GM19438 (cell line): ENCODE data around the gene BNIP1.

Source experiments
- ATAC-seq: cut with Tn5 transposase; IDR thresholded peaks from one replicate; pipeline ENCODE4 v1.9.1; 2021; ENCODE audit warnings: low read depth; ENCODE audit not compliant: unreplicated experiment

Gene BNIP1

DNA sequence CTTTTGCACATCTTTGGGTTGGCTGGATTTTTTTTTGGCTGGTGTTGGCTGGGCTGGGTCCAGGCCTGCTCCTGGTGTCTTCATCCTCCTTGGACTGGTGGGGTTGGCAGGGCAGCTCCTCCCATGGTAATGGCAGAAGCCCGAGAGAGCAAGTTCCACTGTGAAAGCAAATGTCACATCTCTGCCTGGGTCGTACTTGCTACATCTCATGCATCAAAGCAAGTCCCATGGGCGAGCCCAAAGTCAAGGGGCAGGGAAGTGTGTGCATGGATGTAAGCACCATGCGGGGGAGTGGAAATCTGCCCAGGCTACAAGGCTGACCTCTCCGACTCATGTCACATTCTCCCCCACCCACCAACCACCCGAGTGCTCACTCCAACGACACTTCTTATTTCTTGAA, 64.0 kb downstream of the BNIP1 start:
- ATAC-seq: no peak

DNA sequence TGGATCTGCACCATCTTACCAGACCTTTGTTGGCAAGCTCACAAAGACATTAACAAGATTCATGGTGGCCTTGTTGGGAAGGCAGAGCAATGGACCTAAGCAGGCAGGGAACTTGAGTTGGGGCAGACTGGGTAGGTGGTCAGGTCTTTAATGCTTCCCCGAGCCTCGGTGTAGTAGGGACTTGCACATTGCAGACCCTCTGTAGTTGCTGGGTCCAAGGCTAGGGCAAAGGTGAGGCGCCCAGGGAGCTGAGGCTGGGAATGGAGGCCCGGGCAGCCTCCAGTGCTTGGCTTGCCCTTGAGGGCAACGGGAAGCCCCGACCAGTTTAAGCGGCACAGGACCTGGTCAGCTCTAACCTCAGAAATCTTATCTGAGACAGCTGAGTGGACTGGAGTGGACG, 66.5 kb downstream of the BNIP1 start:
- ATAC-seq: no peak

DNA sequence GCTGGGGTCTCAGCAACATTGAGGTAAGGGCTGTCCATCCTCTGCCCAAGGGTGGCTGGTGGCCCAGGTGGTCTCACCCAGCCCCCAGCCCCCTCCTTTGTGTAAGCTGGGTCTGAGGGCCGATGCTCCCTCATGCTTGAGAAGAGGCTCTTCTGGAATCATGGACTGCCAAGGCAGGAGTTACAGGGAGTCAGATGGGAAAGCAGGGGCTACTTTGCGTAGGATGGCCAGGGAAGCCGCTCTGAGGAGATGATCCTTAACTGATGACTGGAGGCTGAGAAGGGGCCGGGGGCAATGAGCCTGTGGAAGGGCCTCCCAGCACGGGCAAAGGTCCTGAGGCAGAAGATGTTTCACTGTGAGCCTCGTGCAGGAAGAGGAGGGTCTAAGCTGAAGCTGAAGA, 67.0 kb downstream of the BNIP1 start:
- no peak for ATAC-seq

DNA sequence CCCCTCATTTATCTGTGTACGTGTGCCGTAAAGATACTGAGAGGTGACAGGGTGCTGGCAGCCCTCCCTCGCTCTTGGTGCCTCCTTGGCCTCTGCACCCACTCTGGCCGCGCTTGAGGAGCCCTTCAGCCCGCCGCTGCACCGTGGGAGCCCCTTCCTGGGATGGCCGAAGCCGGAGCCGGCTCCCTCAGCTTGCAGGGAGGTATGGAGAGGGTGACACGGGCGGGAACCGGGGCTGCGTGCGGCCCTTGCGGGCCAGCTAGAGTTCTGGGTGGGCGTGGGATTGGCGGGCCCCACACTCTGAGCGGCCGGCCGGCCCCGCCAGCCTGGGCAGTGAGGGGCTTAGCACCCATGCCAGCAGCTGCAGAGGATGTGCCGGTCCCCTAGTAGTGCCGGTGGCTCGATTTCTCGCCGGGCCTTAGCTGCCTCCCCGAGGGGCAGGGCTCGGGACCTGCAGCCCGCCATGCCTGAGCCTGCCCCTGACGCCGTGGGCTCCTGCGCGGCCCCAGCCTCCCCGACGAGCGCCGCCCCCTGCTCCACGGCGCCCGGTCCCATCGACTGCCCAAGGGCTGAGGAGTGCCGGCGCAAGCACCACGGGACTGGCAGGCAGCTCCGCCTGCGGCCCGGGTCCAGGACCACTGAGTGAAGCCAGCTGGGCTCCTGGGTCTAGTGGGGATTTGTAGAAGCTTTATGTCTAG, 69.1 kb downstream of the BNIP1 start:
- ATAC-seq: no peak
